ENCODE measurements around the gene PVR.

DNA sequence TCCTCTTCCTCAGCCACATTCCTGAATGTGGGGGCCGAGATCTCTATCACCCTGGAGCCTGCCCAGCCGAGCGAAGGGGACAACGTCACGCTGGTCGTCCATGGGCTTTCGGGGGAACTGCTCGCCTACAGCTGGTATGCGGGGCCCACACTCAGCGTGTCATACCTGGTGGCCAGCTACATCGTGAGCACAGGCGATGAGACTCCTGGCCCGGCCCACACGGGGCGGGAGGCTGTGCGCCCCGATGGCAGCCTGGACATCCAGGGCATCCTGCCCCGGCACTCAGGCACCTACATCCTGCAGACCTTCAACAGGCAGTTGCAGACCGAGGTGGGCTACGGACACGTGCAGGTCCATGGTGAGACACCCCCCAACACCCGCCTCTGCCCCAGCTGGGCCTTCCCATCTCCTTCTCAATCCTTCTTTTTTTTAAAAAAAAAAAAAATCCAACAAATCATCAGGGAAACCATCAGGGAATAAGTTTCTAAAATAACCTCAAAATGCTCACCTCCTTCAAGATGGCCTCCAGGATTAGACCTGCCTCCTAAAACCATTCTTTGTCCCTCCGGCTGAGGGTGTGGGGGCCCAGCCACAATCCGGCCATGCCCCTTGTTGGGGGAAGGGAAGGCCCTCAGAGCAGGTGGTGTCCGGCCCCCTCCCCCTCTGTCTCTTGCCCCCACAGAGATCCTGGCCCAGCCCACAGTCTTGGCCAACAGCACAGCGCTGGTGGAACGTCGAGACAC lies 59.8 kb downstream of the PVR start:
- TF ChIP-seq, protein P1, sequence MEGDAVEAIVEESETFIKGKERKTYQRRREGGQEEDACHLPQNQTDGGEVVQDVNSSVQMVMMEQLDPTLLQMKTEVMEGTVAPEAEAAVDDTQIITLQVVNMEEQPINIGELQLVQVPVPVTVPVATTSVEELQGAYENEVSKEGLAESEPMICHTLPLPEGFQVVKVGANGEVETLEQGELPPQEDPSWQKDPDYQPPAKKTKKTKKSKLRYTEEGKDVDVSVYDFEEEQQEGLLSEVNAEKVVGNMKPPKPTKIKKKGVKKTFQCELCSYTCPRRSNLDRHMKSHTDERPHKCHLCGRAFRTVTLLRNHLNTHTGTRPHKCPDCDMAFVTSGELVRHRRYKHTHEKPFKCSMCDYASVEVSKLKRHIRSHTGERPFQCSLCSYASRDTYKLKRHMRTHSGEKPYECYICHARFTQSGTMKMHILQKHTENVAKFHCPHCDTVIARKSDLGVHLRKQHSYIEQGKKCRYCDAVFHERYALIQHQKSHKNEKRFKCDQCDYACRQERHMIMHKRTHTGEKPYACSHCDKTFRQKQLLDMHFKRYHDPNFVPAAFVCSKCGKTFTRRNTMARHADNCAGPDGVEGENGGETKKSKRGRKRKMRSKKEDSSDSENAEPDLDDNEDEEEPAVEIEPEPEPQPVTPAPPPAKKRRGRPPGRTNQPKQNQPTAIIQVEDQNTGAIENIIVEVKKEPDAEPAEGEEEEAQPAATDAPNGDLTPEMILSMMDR (IDR thresholded peaks at IDR 0.05), result no peak
- TF ChIP-seq POLR2A (IDR thresholded peaks at IDR 0.05) (no peak), POLR2AphosphoS5 (IDR thresholded peaks at IDR 0.05) (no peak), EP300 (IDR thresholded peaks at IDR 0.05) (no peak)

Measured in sigmoid colon (tissue), 4 donors.